Activated CD4-positive, alpha-beta T cell treated with anti-CD3 and anti-CD28 coated beads for 24 hours (primary cell): ENCODE measurements around the gene FES.

Source experiments
- DNase-seq, 2 donors: peaks; one replicate each; pipeline ENCODE4 v3.0.0-alpha.2; 2020; ENCODE audit warnings: low read depth in 2 of 2

Gene FES

DNA sequence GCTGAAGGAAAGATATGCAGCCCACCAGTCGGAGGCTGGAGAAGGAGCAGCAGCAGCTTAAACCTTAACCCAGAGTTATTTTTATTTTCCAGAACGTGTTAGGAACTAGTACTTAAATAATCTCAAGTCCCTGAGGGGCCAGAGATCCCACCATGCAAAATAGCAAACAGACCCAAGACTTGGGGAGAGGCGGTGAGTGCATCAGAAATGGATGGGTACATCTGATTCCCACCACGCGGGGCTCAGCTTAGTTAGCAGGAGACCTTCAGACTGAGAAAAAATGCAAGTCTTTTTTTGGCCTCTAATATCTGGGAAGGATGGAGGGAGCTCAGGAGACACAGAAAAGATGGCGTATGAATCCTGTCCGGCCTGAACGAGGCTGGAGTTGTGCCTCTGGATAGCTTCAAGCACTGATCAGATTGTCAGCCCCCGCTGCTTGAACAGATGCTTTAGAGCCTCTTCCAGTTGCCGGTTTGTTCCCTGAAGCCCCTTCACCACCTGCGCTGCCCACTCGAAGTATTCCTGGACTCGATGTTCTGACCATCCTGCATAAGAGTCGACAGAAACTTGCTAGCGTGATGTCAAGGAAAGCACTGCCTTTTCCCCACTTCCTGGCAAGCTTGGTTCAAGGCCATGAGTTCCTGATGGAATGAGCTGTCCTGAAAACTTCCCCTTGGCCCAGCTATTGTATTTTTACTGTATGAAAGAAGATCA lies 46.7 kb downstream of the FES start:
- no peak for DNase-seq

DNA sequence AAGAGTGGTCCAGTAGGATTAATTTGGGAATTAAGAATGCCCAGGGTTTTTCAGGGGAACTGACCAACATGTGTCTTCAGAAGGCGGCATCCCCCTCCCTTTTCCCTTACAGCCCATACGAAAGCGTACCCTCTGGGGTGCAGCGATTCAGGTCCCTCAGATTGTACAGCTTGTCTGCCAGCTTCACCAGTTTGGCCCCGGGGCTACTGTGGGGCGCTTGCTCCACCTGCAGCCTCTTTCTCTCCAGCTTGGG lies 47.2 kb downstream of the FES start:
- DNase-seq, result no peak

DNA sequence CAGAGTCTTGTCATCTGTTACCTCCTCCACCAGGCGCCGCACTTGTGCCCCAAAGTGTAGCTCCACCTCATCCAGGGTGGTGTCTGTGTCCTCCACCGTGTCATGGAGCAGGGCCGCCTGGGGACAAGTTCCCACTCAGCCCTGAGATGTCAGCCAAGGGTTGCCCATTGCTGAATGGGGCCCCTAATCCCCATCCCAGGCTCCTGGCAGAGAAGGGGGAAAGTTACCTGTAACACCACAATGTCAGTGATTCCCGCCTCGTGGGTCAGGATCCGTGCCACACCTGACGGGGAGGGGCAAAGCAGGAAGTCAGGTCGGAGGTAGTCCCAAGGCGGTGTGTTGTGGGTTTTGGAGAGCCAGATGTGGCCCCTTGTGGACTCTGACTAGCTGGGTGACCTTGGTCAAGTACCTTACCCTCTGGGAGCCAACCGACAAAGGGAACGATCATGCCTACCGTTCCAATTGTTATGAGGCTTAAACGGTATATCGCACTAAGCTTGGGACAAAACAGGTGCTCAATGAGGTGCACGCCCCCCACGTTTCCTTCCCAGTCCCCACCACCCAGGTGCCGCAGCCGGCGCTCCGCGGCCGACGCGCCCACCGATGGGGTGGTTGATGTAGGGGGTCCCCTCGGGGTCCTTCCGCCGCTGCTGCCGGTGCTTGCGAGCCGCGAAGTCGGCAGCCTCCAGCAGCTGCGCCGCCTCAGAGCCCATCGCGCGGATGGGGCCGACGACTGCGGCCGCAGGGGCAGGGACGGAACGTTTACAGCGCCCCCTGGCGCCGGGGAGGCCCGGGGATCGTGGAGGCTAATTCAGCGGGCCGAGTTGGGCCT lies 47.7 kb downstream of the FES start, which contains the start of gene HDDC3:
HDDC3 (minus strand) TSS at position 722 of the 832 bp plus-strand sequence; CDS start at position 713, 9 bp downstream.
- DNase-seq, result peak; percentile 91 to 92

DNA sequence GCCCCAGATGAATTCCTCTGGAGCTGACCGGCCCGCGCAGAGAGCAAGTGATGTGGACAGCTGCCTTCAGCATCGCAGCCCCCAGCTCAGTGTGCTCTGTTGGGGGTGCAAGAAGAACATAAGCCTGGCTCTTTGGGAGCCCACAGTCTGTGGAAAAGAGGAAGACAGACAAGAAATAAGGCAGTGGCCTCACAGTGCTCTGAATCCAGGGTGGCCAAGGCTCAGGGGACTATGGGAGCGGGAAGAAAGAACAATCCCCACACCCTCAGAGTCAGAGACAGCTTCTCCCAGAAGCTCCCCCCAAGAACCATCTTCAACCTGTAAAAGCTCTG lies 48.3 kb downstream of the FES start:
- DNase-seq, result no peak

DNA sequence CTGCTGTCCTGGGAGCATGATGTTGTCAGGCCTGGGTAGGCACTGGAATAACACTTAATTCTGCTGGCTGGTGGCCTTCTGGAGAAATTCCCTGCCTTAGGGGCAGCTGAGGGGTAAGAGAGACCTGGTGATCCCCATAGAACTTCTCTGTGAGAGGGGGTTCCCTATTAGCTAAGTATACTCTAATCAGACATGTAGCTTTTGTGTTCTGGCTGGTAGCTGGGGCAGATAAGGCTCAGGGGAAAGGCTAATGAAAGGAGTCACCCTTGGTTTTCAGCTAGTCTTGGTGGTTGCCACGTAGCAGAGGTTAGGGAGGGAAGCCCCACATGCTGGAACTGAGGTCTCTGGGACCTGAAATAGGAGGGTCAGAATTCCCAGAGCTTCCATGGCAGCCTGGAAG lies 49.0 kb downstream of the FES start:
- DNase-seq, result no peak

DNA sequence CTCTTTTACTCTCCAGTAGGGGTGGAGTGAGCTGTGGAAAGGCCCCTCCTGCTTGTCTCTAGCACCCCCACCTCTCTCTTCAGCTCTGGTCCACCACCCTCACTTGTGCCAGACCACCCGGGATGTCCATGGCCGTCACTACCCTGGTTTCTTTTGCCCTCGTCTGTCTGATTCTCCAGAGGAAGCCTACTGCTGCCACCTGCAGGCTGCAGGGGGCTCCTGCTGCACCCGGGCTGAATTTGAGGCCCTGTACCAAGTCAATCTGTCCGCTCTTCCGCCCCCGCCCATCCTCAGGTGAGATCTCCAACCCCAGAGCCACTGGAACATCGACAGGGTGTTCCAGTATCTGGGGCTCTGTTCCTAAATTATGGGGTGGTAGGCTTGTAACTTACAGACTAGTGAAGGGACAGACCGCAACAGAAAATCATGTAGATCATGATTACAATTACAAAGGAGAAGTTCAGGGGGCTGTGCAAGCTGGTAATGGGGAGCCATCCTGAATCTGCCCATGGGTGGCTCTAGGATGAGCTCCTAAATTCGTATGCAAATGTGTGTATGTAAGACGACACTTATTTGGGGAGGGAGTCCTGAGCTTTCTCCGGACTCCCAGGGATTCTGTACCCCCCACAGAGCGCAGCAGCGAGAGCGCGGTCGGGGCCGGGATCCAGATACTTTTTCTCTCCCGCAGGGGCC lies 50.1 kb downstream of the FES start:
- DNase-seq, result peak; percentile 78 to 89

DNA sequence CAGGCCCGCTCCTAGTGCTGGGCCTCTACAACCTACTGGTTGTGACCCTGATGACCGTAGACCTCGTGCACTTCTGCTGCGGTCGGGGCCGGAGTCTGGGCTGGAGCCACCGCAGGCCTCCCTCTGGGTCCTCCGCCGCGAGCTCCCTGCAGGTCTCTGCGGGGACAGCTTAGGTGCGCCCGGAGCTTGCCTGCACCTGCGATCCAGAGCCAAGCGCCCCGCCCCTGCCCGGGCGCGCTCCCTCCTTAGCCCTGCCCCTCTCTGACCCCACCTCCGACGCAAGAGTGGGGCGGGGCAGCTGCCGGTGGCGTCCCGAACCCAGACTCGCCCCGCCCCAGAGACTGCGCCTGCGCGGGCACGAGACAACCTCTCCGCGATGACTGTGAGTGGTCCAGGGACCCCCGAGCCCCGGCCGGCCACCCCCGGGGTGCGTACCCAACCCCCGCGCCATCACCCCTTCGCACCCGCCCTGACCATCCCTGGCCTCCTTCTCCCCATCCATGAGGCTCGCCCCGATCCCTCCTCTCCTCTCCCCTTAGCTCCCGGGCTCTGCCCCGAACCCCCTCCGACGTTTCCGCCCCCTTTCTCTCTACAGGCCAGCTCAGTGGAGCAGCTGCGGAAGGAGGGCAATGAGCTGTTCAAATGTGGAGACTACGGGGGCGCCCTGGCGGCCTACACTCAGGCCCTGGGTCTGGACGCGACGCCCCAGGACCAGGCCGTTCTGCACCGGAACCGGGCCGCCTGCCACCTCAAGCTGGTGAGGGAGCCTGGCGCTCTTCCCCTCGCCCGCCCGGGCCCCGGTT lies 50.8 kb downstream of the FES start, which contains the start of gene UNC45A:
UNC45A (plus strand) TSS at position 337 of the 803 bp plus-strand sequence; CDS start at position 377, 40 bp downstream.
- peak; percentile 95 to 97 for DNase-seq

DNA sequence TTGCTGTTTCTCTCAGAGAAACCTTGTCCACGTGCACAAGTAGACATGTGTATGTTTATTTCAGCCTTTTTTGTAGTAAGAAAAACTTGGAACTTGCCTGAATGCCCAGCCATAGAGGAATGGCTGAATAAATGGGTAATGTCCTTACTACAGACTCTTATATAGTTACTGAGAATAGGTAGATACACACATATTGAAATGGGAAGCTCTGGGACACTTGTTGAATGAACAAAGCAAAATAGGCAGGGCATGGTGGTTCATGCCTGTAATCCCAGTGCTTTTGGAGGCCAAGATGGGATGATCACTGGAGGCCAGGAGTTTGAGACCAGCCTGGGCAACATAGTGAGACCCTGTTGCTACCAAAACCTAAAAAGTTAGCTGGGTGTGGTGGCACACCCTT lies 52.5 kb downstream of the FES start:
- no peak for DNase-seq

DNA sequence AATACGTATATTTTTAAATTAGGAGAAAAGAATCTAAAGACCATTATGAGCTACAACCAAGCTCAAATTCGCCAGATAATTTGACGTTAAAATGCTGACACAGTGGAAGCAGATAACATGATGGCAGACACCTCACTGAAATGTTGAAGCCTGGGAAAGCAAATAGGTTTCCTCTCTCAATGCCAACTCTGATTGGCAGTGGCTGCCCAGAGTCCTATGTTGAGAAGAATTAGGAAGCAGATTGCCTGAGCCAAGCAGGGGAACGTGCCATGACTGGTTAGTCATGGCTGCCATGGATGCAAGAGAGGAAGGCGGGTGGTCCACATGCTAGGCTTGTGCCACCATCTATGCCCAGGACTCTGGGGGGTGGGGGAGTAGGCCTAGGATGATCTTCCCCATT lies 54.0 kb downstream of the FES start:
- DNase-seq, result no peak

DNA sequence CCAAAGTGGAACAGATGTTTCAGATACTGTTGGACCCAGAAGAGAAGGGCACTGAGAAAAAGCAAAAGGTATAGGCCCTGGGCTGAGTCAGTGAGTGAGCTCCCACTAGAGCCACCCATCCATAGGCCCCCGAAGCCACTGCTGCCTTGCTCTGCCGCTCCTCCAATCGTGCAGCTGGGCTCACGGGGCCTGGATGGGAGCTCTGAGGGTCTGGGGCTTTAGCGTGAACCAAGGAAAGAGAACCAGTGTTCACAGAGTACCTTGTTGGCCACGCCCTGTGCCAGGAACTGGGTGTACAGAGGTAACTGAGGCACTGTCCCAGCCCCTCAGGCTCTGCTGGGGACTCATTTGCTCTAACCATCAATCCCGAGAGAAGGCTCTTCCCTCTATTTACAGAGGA lies 55.5 kb downstream of the FES start:
- DNase-seq, result no peak

DNA sequence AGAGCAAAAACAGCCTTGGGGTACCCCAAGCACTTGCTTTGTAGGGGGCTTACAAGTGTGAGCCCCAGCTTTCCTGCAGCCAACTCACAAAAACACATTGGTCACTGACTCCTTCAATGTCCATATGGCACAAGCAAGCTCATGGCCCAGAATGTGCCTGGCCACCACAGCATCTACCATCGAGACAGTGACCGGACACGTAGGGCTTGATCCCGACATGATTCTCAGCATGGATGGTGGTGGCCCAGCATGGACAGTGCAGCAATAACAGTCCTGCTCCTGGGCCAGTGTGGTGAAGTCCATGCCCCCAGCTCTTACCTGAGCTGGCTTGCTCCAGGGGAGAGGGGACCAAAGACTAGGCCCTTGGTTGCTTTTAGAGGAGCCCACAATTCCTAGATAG lies 56.7 kb downstream of the FES start:
- DNase-seq, result no peak

DNA sequence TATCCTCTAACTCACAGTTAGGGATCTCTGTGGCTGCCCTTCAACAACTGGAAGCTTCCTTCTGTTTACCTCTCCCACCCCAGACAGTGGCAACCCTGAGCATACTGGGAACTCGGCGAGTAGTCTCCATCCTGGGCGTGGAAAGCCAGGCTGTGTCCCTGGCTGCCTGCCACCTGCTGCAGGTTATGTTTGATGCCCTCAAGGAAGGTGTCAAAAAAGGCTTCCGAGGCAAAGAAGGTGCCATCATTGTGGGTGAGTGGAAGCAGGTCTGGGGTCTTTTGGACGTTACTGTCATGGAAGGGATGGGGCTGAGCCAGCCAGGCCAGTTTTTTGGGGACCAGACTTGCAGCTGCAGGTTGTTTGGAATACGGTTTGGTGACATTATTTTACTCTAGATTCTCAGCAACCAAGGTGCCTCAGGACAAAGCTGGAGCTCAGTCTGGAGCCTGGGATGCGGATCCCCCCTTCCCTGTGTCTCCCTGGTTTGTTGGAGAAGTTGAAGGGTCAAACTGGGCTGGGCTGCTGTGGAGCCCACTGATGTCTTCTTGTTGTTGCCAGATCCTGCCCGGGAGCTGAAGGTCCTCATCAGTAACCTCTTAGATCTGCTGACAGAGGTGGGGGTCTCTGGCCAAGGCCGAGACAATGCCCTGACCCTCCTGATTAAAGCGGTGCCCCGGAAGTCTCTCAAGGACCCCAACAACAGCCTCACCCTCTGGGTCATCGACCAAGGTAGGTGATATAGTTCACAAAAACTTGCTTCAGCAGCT lies 58.2 kb downstream of the FES start:
- no peak for DNase-seq

DNA sequence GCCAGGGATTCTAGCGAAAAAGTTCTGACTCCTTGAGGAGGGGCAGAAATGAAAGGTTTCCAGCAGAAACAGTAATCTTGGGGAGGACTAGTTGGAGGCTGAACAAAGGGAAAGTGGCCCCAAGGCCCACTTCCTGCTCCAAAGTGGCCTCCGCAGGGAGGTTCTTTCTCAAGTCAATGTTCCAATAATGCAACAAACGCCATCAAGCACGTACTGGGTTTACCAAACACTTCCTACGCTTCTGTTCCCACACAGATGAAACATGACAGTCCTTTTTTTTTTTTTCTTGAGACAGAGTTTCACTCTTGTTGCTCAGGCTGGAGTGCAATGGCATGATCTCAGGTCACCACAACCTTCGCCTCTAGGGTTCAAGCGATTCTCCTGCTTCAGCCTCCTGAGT lies 60.8 kb downstream of the FES start:
- no peak for DNase-seq
